Measurements from ENCODE around the gene PRMT1. TPM values are rescaled to one million over a fixed set of nuclear protein-coding genes. Genes with fewer than 3 reads are reported as not detected.

The PRMT1 gene
- total RNA-seq, 3 donors from 2014 or later (not counting 1 experiment from before 2014, with no cell fraction given) = 77.0 to 92.5 (median 78.2) TPM

- intact Hi-C loops (cut with micrococcal nuclease) = no loop called here
- TF ChIP-seq CTCF (IDR thresholded peaks at IDR 0.05) = no peak
- peaks cover 15 to 17% of the 10 kb centered on the region in 2 donors for H3K27me3 Mint-ChIP-seq (ENCODE audit: low read depth in 2 of 2)
- H3K4me1 ChIP-seq (ENCODE audit: control insufficient read depth, insufficient read depth, low read length) = peaks cover 27% of the 10 kb centered on the region
- DNase-seq = no peak
- no peaks in the 10 kb centered on the region for H3K9me3 ChIP-seq (ENCODE audit: control insufficient read depth, insufficient read depth, low read length)
- WGBS (ENCODE audit: insufficient coverage) = 83% methylated on average over 11 of the region's 12 CpGs
- H3K4me3 Mint-ChIP-seq = no peak overlapping the region
- H3K4me1 Mint-ChIP-seq = peaks cover 15 to 38% of the 10 kb centered on the region in 2 donors
- H3K36me3 Mint-ChIP-seq = no peaks in the 10 kb centered on the region
- H3K36me3 ChIP-seq (ENCODE audit: control insufficient read depth, insufficient read depth, low read length) = peaks cover 34% of the 10 kb centered on the region
- no peaks in the 10 kb centered on the region for H3K9me3 Mint-ChIP-seq
- H3K27ac Mint-ChIP-seq = peak overlapping the region in 1 of 2 donors; percentile 11
- H3K4me3 ChIP-seq (ENCODE audit: low read length) = no peak overlapping the region
- no peak for ATAC-seq
- H3K27me3 ChIP-seq (ENCODE audit: control insufficient read depth, insufficient read depth, low read length) = peaks cover 21% of the 10 kb centered on the region
- no peak overlapping the region for H3K27ac ChIP-seq (ENCODE audit: low read length)
Measured at GRCh38 chr19:49687150-49687549, 10.1 kb downstream of the PRMT1 start.

GRCh38 chr19:49687566-49688316, 10.7 kb downstream of the PRMT1 start:
- peaks cover 17 to 20% of the 10 kb centered on the region in 2 donors for H3K27me3 Mint-ChIP-seq (ENCODE audit: low read depth in 2 of 2)
- intact Hi-C loops (cut with micrococcal nuclease) = no loop called here
- peaks cover 27% of the 10 kb centered on the region for H3K4me1 ChIP-seq (ENCODE audit: control insufficient read depth, insufficient read depth, low read length)
- peak overlapping the region in 1 of 2 donors; percentile 11 for H3K27ac Mint-ChIP-seq
- H3K9me3 Mint-ChIP-seq = no peaks in the 10 kb centered on the region
- no peaks in the 10 kb centered on the region for H3K36me3 Mint-ChIP-seq
- DNase-seq (no peak), ATAC-seq (no peak)
- no peak for TF ChIP-seq CTCF (IDR thresholded peaks at IDR 0.05)
- H3K36me3 ChIP-seq (ENCODE audit: control insufficient read depth, insufficient read depth, low read length) = peaks cover 30% of the 10 kb centered on the region
- peaks cover 15 to 38% of the 10 kb centered on the region in 2 donors for H3K4me1 Mint-ChIP-seq
- H3K4me3 ChIP-seq (ENCODE audit: low read length) = no peak overlapping the region
- no peaks in the 10 kb centered on the region for H3K9me3 ChIP-seq (ENCODE audit: control insufficient read depth, insufficient read depth, low read length)
- WGBS (ENCODE audit: insufficient coverage) = 75% methylated on average over 21 of the region's 26 CpGs
- no peak overlapping the region for H3K4me3 Mint-ChIP-seq
- H3K27me3 ChIP-seq (ENCODE audit: control insufficient read depth, insufficient read depth, low read length) = peaks cover 23% of the 10 kb centered on the region
- H3K27ac ChIP-seq (ENCODE audit: low read length) = no peak overlapping the region

- Histone ChIP-seq H3K27me3 (ENCODE audit: control insufficient read depth, insufficient read depth, low read length) (peaks cover 26% of the 10 kb centered on the region), H3K4me3 (ENCODE audit: low read length) (no peak overlapping the region), H3K27ac (ENCODE audit: low read length) (no peak overlapping the region), H3K9me3 (ENCODE audit: control insufficient read depth, insufficient read depth, low read length) (no peaks in the 10 kb centered on the region), H3K4me1 (ENCODE audit: control insufficient read depth, insufficient read depth, low read length) (peaks cover 27% of the 10 kb centered on the region), H3K36me3 (ENCODE audit: control insufficient read depth, insufficient read depth, low read length) (peaks cover 29% of the 10 kb centered on the region)
- ATAC-seq = no peak
- H3K4me3 Mint-ChIP-seq = no peak overlapping the region
- no peak for DNase-seq
- no peaks in the 10 kb centered on the region for H3K36me3 Mint-ChIP-seq
- TF ChIP-seq CTCF (IDR thresholded peaks at IDR 0.05) = no peak
- peaks cover 15 to 38% of the 10 kb centered on the region in 2 donors for H3K4me1 Mint-ChIP-seq
- no peaks in the 10 kb centered on the region for H3K9me3 Mint-ChIP-seq
- peaks cover 17 to 20% of the 10 kb centered on the region in 2 donors for H3K27me3 Mint-ChIP-seq (ENCODE audit: low read depth in 2 of 2)
- WGBS (ENCODE audit: insufficient coverage) = 85% methylated on average over 8 of the region's 12 CpGs
- H3K27ac Mint-ChIP-seq = no peak overlapping the region
- intact Hi-C loops (cut with micrococcal nuclease) = no loop called here
Measured at GRCh38 chr19:49688531-49689132, 11.6 kb downstream of the PRMT1 start.
